GM06990 (cell line): ENCODE results near the gene ADAMTSL5.

Source experiments
- DNase-seq: peaks from one replicate; pipeline ENCODE4 v3.0.0-alpha.2; 2011; ENCODE audit not compliant: insufficient read length; ENCODE audit errors: extremely low read depth
- H3K27me3 ChIP-seq: replicated peaks from 2 replicates; pipeline ENCODE4 v1.6.0; 2011; ENCODE audit warnings: low read length; ENCODE audit not compliant: control insufficient read depth, insufficient read depth
- H3K36me3 ChIP-seq: 2 replicates; pipeline ENCODE4 v1.5.1; 2011; ENCODE audit warnings: low read length; ENCODE audit not compliant: control insufficient read depth, insufficient read depth
- H3K4me3 ChIP-seq: replicated peaks from 2 replicates; pipeline ENCODE4 v1.5.1; 2011; ENCODE audit warnings: low read depth, mild to moderate bottlenecking, control low read depth, low read length
- CTCF ChIP-seq: IDR thresholded peaks from 2 replicates; pipeline ENCODE4 v1.5.1; 2011; ENCODE audit warnings: low read length, control low read depth, mild to moderate bottlenecking, inconsistent platforms; ENCODE audit not compliant: insufficient read depth, poor library complexity, severe bottlenecking

Gene ADAMTSL5

GRCh38 chr19:1526066-1526778 lies 13.4 kb upstream of the ADAMTSL5 start:
- Histone ChIP-seq H3K36me3 (no peaks in the 10 kb centered on the region), H3K4me3 (no peak overlapping the region), H3K27me3 (no peaks in the 10 kb centered on the region; the same call in 1 of the 2 replicates)
- DNase-seq, result no peak
- no peak for TF ChIP-seq CTCF

- H3K4me3 ChIP-seq, result no peak overlapping the region
- no peaks in the 10 kb centered on the region; the same call in 1 of the 2 replicates for H3K27me3 ChIP-seq
- DNase-seq, result no peak
- no peaks in the 10 kb centered on the region for H3K36me3 ChIP-seq
- no peak for TF ChIP-seq CTCF
Observed at GRCh38 chr19:1525343-1525742, 12.5 kb upstream of the ADAMTSL5 start.

- DNase-seq, result no peak
- Histone ChIP-seq H3K36me3 (no peaks in the 10 kb centered on the region), H3K27me3 (no peaks in the 10 kb centered on the region; the same call in 1 of the 2 replicates), H3K4me3 (no peak overlapping the region)
- TF ChIP-seq CTCF, result no peak
Observed at GRCh38 chr19:1524972-1525325, 12.1 kb upstream of the ADAMTSL5 start.

- Histone ChIP-seq H3K36me3 (no peaks in the 10 kb centered on the region), H3K4me3 (no peak overlapping the region), H3K27me3 (no peaks in the 10 kb centered on the region; the same call in 1 of the 2 replicates)
- no peak for DNase-seq
- TF ChIP-seq CTCF, result no peak
Observed at GRCh38 chr19:1524287-1524971, 11.6 kb upstream of the ADAMTSL5 start.

- H3K36me3 ChIP-seq, result no peaks in the 10 kb centered on the region
- no peak for TF ChIP-seq CTCF
- no peak within 1 kb of the TSS for H3K4me3 ChIP-seq
- DNase-seq, result no peak
- no peaks in the 10 kb centered on the region; the same call in 1 of the 2 replicates for H3K27me3 ChIP-seq
Observed at GRCh38 chr19:1523412-1524286, 10.8 kb upstream of the ADAMTSL5 start, which contains the start of gene PLK5. TSS of gene PLK5 (plus strand) at chr19:1524077. CDS start at chr19:1526997, 2,920 bp downstream.
